Uterus (tissue), 2 donors: ENCODE measurements around the gene CNOT6L.

Source experiments
- CTCF ChIP-seq, 4 experiments: fragments of 200-600 bp in 2 of 4; fragments of 450-650 bp in 2 of 4; sonication (generic) in 2 of 4; IDR thresholded peaks; one replicate each; pipeline ENCODE4 v1.5.1; 2016 to 2019; ENCODE audit warnings: antibody characterized with exemption in 4 of 4, mild to moderate bottlenecking in 2 of 4, moderate library complexity in 1 of 4
- POLR2A ChIP-seq, 2 donors: fragments of 450-650 bp; IDR thresholded peaks; one replicate each; pipeline ENCODE4 v1.6.1; 2016; ENCODE audit warnings: antibody characterized with exemption in 2 of 2, mild to moderate bottlenecking in 1 of 2, moderate library complexity in 1 of 2

- TF ChIP-seq CTCF (IDR thresholded peaks at IDR 0.05), result no peak
- no peak for TF ChIP-seq POLR2A (IDR thresholded peaks at IDR 0.05)
Measured at GRCh38 chr4:77712675-77713074, 106.5 kb downstream of the CNOT6L start.
